ENCODE data around the gene SPRTN.

The SPRTN gene

GRCh38 chr1:231359113-231359512 lies 21.0 kb downstream of the SPRTN start:
- TF ChIP-seq CTCF (IDR thresholded peaks at IDR 0.05; ENCODE audit: insufficient read depth, low read length, poor library complexity, severe bottlenecking), result no peak
- H3K36me3 ChIP-seq (ENCODE audit: control insufficient read depth, insufficient read depth, low read length), result no peaks in the 10 kb centered on the region; the same call in 1 of the 2 replicates
- no peak for DNase-seq (ENCODE audit: extremely low read depth, insufficient read length)

DNA sequence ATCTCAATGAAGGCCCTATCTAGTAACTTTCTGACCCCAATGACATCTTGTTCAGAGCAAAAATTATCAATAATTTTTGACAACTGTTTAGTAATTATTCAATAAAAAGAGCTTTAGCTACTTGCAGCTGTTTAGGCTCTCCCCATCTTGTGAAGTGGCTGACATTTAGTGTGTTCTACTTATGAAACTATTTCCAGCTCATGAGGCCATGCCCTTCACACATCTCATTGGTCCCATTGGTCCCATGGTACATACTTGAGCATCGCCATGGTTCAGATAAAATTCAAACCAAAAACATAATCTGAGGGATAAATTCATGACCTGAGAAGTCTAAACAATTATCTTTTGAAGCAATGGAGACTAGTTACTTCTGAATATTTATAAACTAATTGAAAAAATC lies 24.2 kb downstream of the SPRTN start:
- no peak for DNase-seq (ENCODE audit: extremely low read depth, insufficient read length)
- TF ChIP-seq CTCF (IDR thresholded peaks at IDR 0.05; ENCODE audit: insufficient read depth, low read length, poor library complexity, severe bottlenecking), result no peak
- Histone ChIP-seq H3K27me3 (replicated peaks; ENCODE audit: control insufficient read depth, insufficient read depth, low read length) (no peaks in the 10 kb centered on the region), H3K36me3 (ENCODE audit: control insufficient read depth, insufficient read depth, low read length) (no peaks in the 10 kb centered on the region; the same call in 1 of the 2 replicates), H3K4me3 (replicated peaks; ENCODE audit: low read depth, low read length) (no peak overlapping the region)

More at GRCh38 chr1:231359113-231359512, 21.0 kb downstream of the SPRTN start:
- Histone ChIP-seq H3K27me3 (replicated peaks; ENCODE audit: control insufficient read depth, insufficient read depth, low read length) (no peaks in the 10 kb centered on the region), H3K4me3 (replicated peaks; ENCODE audit: low read depth, low read length) (no peak overlapping the region)

DNA sequence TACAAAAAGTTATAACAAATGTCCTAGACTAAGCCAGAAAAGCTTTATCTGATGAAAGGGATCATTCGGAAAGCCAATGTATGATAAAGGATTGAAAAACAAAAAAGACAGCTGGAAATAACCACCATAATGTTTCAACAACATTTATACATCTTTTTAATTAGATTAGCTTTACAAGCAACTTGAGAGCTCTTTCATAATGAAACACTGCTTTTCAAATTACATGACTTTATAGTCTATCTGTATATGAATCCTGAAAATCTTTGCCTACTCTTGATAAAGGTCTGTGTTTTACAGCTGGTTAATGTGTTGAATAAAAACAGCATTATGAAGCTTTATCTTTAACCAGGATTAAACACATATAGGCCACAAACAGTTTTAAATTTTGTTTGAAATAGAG lies 25.5 kb downstream of the SPRTN start:
- Histone ChIP-seq H3K36me3 (ENCODE audit: control insufficient read depth, insufficient read depth, low read length) (no peaks in the 10 kb centered on the region; the same call in 1 of the 2 replicates), H3K4me3 (replicated peaks; ENCODE audit: low read depth, low read length) (no peak overlapping the region), H3K27me3 (replicated peaks; ENCODE audit: control insufficient read depth, insufficient read depth, low read length) (no peaks in the 10 kb centered on the region)
- no peak for DNase-seq (ENCODE audit: extremely low read depth, insufficient read length)
- no peak for TF ChIP-seq CTCF (IDR thresholded peaks at IDR 0.05; ENCODE audit: insufficient read depth, low read length, poor library complexity, severe bottlenecking)

DNA sequence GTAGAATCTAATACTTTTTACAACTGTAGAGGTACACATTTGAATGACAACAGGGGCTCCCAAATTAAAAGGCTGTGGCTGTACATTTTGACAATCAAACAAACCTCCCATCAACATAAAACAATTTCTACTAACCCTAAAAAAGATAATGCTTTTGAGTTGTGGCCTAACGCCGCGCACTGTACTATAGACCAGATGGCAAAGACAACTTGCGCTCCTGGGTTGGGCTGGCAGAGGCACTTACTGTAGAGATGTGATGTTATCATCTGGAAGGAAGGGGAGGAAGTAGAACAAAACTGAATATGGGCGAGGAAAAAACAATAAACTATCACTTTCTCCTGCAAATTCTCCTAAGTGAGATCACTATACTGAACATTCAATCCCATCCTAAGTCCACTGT lies 26.1 kb downstream of the SPRTN start:
- no peaks in the 10 kb centered on the region for H3K27me3 ChIP-seq (replicated peaks; ENCODE audit: control insufficient read depth, insufficient read depth, low read length)
- no peak for DNase-seq (ENCODE audit: extremely low read depth, insufficient read length)
- no peak overlapping the region for H3K4me3 ChIP-seq (replicated peaks; ENCODE audit: low read depth, low read length)
- no peak for TF ChIP-seq CTCF (IDR thresholded peaks at IDR 0.05; ENCODE audit: insufficient read depth, low read length, poor library complexity, severe bottlenecking)
- no peaks in the 10 kb centered on the region; the same call in 1 of the 2 replicates for H3K36me3 ChIP-seq (ENCODE audit: control insufficient read depth, insufficient read depth, low read length)

- no peak overlapping the region for H3K4me3 ChIP-seq (replicated peaks; ENCODE audit: low read depth, low read length)
- peaks cover 2% of the 10 kb centered on the region; the same call in 1 of the 2 replicates for H3K36me3 ChIP-seq (ENCODE audit: control insufficient read depth, insufficient read depth, low read length)
- no peaks in the 10 kb centered on the region for H3K27me3 ChIP-seq (replicated peaks; ENCODE audit: control insufficient read depth, insufficient read depth, low read length)
- no peak for TF ChIP-seq CTCF (IDR thresholded peaks at IDR 0.05; ENCODE audit: insufficient read depth, low read length, poor library complexity, severe bottlenecking)
- DNase-seq (ENCODE audit: extremely low read depth, insufficient read length), result no peak
These were observed 31.2 kb downstream of the SPRTN start for GRCh38 chr1:231369282-231369681.

- no peak overlapping the region for H3K4me3 ChIP-seq (replicated peaks; ENCODE audit: low read depth, low read length)
- no peaks in the 10 kb centered on the region for H3K27me3 ChIP-seq (replicated peaks; ENCODE audit: control insufficient read depth, insufficient read depth, low read length)
- DNase-seq (ENCODE audit: extremely low read depth, insufficient read length), result no peak
- peaks cover 2% of the 10 kb centered on the region; the same call in 1 of the 2 replicates for H3K36me3 ChIP-seq (ENCODE audit: control insufficient read depth, insufficient read depth, low read length)
- no peak for TF ChIP-seq CTCF (IDR thresholded peaks at IDR 0.05; ENCODE audit: insufficient read depth, low read length, poor library complexity, severe bottlenecking)
These were observed 34.4 kb downstream of the SPRTN start for GRCh38 chr1:231372501-231372900.
